Body of pancreas (tissue), 4 donors: ENCODE results near the gene ABCC9. TPM values are rescaled to one million over a fixed set of nuclear protein-coding genes. Genes with fewer than 3 reads are reported as not detected.

Experiments
- ATAC-seq: fragments of 150-250 bp; one replicate; pipeline ENCODE4 v1.9.1; 2016
- DNase-seq, 4 donors: peaks; one replicate each; pipeline ENCODE4 v3.0.0-alpha.2; 2019
- H3K27ac ChIP-seq, 4 donors: fragments of 200-600 bp; sonication (generic); 1 replicate in 3 of 4; 2 replicates in 1 of 4; pipeline versions ENCODE4 v1.5.1 to v1.6.1; 2016 to 2019; ENCODE audit warnings: mild to moderate bottlenecking in 1 of 4, mixed read lengths in 1 of 4, moderate library complexity in 1 of 4
- H3K27me3 ChIP-seq, 2 donors: fragments of 200-600 bp; sonication (generic); one replicate each; pipeline ENCODE4 v1.6.0; 2016; ENCODE audit warnings: mild to moderate bottlenecking in 1 of 2
- H3K36me3 ChIP-seq, 2 donors: fragments of 200-600 bp; sonication (generic); replicated peaks in 1 of 2; 2 replicates each; pipeline ENCODE4 v1.5.1; 2016; ENCODE audit warnings: low read depth in 2 of 2; ENCODE audit not compliant: insufficient read depth in 1 of 2
- H3K4me1 ChIP-seq: fragments of 200-600 bp; sonication (generic); one replicate; pipeline ENCODE4 v1.6.0; 2016
- H3K4me3 ChIP-seq, 2 donors: fragments of 200-600 bp; sonication (generic); 1 replicate in 1 of 2; 2 replicates in 1 of 2; pipeline ENCODE4 v1.5.1; 2016 to 2019
- H3K9me3 ChIP-seq, 3 donors: fragments of 200-600 bp; sonication (generic); 1 replicate in 2 of 3; 2 replicates in 1 of 3; pipeline ENCODE4 v1.5.1; 2016
- POLR2A ChIP-seq, 3 donors: fragments of 450-650 bp; IDR thresholded peaks; one replicate each; pipeline ENCODE4 v1.6.1; 2016; ENCODE audit warnings: antibody characterized with exemption in 3 of 3, mild to moderate bottlenecking in 2 of 3
- WGBS, 2 donors: methylation state at CpG; one replicate each; pipeline ENCODE4 v1.1.5; 2017; 5-methylcytosine and 5-hydroxymethylcytosine counted together
- intact Hi-C: fragments of 100-400 bp; cut with DNase I; formaldehyde crosslinking; loops from one replicate; pipeline ENCODE4 v1.15.1; 2023
- total RNA-seq, 2 donors: library from RNA; depleted of rRNA; stranded (reverse); fragments of >200 nt; gene quantifications; one replicate each; pipeline ENCODE4 v1.1.0, GENCODE V29; 2016
- TF ChIP-seq, protein P1 (sequence below), 7 experiments: fragments of 450-650 bp in 4 of 7; fragments of 200-600 bp in 3 of 7; sonication (generic) in 3 of 7; IDR thresholded peaks; one replicate each; pipeline ENCODE4 v1.5.1; 2016 to 2019; ENCODE audit warnings: antibody characterized with exemption in 7 of 7

The ABCC9 gene
- total RNA-seq, 2 donors from 2014 or later, result 12.2 to 13.2 TPM

DNA sequence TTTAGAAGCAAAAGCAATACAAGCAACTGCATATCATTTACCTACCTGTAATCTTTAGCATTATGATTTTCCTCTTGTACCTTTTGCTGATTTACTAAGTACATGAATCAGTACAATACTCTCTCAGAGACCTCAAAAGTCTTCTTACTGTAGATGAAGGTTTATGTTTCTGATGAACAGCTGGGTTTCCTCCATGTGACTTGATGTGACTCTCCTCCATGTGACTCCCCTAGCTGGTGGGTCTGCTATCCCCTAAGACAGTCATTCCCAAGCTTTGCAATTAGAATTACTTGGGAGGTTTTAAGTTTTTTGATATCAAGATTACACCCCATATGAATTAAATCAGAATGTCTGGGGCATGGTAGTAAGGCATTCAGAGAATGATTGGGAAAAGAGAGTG lies 32.0 kb upstream of the ABCC9 start:
- no peaks in the 10 kb centered on the region for H3K27me3 ChIP-seq

DNA sequence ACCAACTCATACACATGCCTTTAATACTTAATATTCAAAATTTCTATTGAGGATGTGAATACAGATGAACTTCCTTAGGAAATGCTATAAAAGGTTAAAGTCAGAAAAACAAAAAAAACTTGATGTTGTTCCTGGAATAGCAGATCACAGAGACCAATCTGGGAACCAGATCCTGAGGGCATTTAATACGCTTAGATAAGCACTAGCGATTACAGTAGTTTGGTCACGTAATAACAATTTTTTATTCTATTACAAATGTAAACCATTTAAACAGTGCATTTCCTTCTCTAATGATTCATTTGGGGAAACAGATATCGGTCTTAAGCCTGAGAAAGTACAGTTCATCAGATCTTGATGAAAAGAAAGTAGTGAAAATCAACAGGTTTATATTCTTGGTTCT lies 30.8 kb upstream of the ABCC9 start:
- intact Hi-C loops, result no loop called here
- H3K9me3 ChIP-seq, result no peaks in the 10 kb centered on the region
- ATAC-seq (no peak), DNase-seq (no peak)
- WGBS, 2 donors, result 78 to 82% methylated on average over 4 of the region's 4 CpGs
- H3K4me1 ChIP-seq, result no peaks in the 10 kb centered on the region
- no peak overlapping the region for H3K4me3 ChIP-seq
- no peaks in the 10 kb centered on the region for H3K27me3 ChIP-seq
- H3K36me3 ChIP-seq, result no peaks in the 10 kb centered on the region
- H3K27ac ChIP-seq, result no peak overlapping the region
- TF ChIP-seq, protein P1, sequence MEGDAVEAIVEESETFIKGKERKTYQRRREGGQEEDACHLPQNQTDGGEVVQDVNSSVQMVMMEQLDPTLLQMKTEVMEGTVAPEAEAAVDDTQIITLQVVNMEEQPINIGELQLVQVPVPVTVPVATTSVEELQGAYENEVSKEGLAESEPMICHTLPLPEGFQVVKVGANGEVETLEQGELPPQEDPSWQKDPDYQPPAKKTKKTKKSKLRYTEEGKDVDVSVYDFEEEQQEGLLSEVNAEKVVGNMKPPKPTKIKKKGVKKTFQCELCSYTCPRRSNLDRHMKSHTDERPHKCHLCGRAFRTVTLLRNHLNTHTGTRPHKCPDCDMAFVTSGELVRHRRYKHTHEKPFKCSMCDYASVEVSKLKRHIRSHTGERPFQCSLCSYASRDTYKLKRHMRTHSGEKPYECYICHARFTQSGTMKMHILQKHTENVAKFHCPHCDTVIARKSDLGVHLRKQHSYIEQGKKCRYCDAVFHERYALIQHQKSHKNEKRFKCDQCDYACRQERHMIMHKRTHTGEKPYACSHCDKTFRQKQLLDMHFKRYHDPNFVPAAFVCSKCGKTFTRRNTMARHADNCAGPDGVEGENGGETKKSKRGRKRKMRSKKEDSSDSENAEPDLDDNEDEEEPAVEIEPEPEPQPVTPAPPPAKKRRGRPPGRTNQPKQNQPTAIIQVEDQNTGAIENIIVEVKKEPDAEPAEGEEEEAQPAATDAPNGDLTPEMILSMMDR (IDR thresholded peaks at IDR 0.05), result no peak
- no peak for TF ChIP-seq POLR2A (IDR thresholded peaks at IDR 0.05)

More for the DNA sequence above, 32.0 kb upstream of the ABCC9 start:
- Histone ChIP-seq H3K4me1 (no peaks in the 10 kb centered on the region), H3K9me3 (no peaks in the 10 kb centered on the region), H3K4me3 (no peak overlapping the region), H3K36me3 (no peaks in the 10 kb centered on the region), H3K27ac (no peak overlapping the region)
- intact Hi-C loops, result no loop called here
- ATAC-seq (no peak), DNase-seq (no peak)
- TF ChIP-seq, protein P1 (IDR thresholded peaks at IDR 0.05), result no peak
- TF ChIP-seq POLR2A (IDR thresholded peaks at IDR 0.05), result no peak

DNA sequence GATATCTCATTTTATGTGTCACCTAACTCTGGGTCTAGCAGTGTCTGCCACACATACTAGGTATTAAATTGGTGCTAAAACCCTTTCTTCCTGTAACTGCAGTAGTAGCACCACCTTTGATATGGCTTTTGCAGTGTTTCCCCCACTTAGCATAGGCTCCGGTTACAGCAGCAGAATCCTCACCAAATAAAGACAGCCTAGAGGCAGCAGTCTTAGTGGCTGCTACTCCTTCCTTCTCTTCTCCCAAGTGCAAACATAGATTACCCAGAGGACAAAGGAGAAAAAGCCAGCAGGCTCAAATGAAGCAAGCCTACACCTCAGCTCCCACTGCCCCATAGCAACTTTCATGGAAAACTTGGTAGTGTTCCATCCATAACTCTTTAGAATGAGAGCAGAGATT lies 30.1 kb upstream of the ABCC9 start:
- no peak for ATAC-seq
- Histone ChIP-seq H3K4me1 (no peaks in the 10 kb centered on the region), H3K27ac (no peak overlapping the region), H3K4me3 (no peak overlapping the region), H3K9me3 (no peaks in the 10 kb centered on the region), H3K27me3 (no peaks in the 10 kb centered on the region), H3K36me3 (no peaks in the 10 kb centered on the region)
- no peak for TF ChIP-seq POLR2A (IDR thresholded peaks at IDR 0.05)
- TF ChIP-seq, protein P1 (IDR thresholded peaks at IDR 0.05), result no peak
- DNase-seq, result no peak
- intact Hi-C loops, result no loop called here
- WGBS, 2 donors, result 25 to 69% methylated on average over 1 of the region's 1 CpG

DNA sequence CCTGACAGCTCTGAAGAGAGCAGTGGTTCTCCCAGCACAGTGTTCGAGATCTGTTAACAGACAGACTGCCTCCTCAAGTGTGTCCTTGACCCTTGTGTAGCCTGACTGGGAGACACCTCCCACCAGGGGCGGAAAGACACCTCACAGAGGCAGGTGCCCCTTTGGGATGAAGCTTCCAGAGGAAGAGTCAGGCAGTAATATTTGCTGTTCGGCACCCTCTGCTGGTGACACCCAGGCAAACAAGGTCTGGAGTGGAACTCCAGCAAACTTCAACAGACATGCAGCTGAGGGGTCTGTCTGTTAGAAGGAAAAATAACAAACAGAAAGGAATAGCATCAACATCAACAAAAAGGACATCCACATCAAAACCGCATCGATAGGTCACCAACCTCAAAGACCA lies 21.6 kb upstream of the ABCC9 start:
- intact Hi-C loops, result no loop called here
- Histone ChIP-seq H3K27ac (no peak overlapping the region), H3K9me3 (peaks cover 0 to 20% (median 0%) of the 10 kb centered on the region in 3 donors), H3K36me3 (no peaks in the 10 kb centered on the region), H3K4me1 (no peaks in the 10 kb centered on the region), H3K27me3 (no peaks in the 10 kb centered on the region), H3K4me3 (no peak overlapping the region)
- ATAC-seq (no peak), DNase-seq (peak in 1 of 4 donors; percentile 12)
- WGBS, 2 donors, result 89 to 92% methylated on average over 3 to 5 of the region's 5 CpGs
- TF ChIP-seq, protein P1 (IDR thresholded peaks at IDR 0.05), result peak in 2 of 7 experiments; percentile 2 to 10
- TF ChIP-seq POLR2A (IDR thresholded peaks at IDR 0.05), result no peak

DNA sequence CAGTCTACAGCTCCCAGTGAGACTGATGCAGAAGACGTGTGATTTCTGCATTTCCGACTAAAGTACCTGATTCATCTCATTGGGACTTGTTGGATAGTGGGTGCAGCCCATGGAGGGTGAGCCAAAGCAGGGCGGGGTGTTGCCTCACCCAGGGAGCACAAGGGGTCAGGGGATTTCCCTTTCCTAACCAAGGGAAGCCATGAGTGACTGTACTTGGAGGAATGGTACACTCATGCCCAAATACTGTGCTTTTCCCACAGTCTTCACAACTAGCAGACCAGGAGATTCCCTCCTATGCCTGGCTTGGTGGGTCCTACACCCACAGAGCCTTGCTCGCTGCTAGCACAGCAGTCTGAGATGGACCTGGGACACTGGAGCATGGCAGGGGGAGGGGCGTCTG lies 21.0 kb upstream of the ABCC9 start:
- no peaks in the 10 kb centered on the region for H3K36me3 ChIP-seq
- no peaks in the 10 kb centered on the region for H3K4me1 ChIP-seq
- no peak overlapping the region for H3K27ac ChIP-seq
- H3K27me3 ChIP-seq, result no peaks in the 10 kb centered on the region
- H3K9me3 ChIP-seq, result peaks cover 0 to 20% (median 0%) of the 10 kb centered on the region in 3 donors
- WGBS, 2 donors, result 85 to 91% methylated on average over 5 of the region's 5 CpGs
- DNase-seq (no peak), ATAC-seq (no peak)
- no peak for TF ChIP-seq POLR2A (IDR thresholded peaks at IDR 0.05)
- TF ChIP-seq, protein P1 (IDR thresholded peaks at IDR 0.05), result no peak
- intact Hi-C loops, result no loop called here
- H3K4me3 ChIP-seq, result no peak overlapping the region
